GM21360 (cell line): Measurements from ENCODE around the gene SLC30A7.
"Not testable (repeated sequence)": the region's sequence is repeated elsewhere in the genome, so short reads cannot be mapped to it uniquely, and the experiment has no call there.

Experiments
- ATAC-seq: cut with Tn5 transposase; IDR thresholded peaks from one replicate; pipeline ENCODE4 v1.9.1; 2021; ENCODE audit warnings: mild to moderate bottlenecking, moderate library complexity; ENCODE audit not compliant: unreplicated experiment

The SLC30A7 gene

DNA sequence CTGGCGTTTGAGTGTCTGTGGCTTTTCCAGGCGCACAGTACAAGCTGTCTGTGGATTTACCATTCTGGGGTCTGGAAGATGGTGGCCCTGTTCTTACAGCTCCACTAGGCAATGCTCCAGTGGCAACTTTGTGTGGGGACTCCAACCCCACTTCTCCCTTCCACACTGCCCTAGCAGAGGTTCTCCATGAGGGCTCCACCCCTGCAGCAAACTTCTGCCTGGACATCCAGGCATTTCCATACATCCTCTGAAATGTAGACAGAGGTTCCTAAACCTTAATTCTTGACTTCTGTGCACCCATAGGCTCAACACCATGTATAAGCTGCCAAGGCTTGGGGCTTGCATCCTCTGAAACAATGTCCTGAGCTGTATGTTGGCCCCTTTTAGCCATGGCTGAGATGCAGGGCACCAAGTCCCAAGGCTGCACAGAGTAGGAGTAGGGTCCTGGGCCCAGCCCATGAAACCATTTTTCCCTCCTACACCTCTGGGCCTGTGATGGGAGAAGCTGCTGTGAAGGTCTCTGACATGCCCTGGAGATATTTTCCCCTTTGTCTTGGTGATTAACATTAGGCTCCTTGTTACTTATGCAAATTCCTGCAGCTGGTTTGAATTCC, 5.9 kb upstream of the SLC30A7 start:
- ATAC-seq, result not testable (repeated sequence)

DNA sequence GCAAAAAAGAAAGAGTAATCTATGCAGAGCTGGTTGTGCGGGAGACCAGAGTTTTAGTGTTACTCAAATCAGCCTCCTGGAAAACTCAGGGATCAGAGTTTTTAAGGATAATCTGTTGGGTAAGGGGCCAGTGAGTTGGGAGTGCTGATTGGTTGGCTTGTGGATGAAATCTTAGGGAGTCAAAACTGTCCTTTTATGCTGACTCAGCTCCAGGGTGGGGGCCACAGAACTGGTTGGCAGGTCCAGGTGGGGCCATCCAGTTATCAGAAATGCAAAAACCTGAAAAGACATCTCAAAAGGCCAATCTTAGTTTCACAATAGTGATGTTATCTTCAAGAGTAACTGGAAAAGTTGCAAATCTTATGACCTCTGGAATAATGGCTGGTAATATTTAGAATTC, 4.5 kb upstream of the SLC30A7 start:
- no peak for ATAC-seq

DNA sequence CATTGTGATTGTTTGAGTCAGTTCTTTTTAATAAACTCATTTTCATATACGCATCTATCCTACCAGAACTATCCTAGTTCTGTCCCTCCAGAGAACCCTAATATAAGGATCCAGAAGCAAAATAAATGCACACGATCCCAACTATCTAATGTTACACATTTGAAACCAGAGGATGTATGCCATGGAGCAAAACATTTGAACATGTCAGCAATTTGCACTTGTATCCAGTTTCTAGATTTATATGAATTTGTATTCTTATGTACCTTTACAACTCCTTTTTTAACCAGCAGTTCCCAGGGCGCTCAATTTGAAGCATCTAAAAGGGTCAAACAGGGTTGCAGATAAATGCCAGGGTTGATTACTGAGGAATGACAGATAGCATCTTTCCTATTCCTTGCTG, 3.3 kb upstream of the SLC30A7 start:
- no peak for ATAC-seq

DNA sequence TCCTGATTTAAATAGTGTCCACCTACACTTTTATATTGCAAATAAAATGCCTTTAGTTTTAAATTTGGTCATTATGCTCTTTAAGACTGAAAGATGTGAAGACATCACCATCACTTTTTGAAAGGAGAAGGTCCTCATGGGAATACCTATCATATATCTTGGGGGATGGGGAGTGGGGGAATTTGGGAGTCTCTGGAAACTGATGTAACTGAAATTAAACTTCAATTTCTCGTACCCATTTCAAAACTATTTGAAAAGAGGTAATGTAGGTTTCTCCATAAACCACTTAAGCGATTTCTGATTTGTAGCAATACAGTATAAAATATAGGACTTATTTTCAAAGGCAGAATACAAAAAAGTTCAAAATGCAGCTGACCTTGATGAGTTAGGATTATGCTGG, 2.2 kb upstream of the SLC30A7 start:
- ATAC-seq, result no peak

DNA sequence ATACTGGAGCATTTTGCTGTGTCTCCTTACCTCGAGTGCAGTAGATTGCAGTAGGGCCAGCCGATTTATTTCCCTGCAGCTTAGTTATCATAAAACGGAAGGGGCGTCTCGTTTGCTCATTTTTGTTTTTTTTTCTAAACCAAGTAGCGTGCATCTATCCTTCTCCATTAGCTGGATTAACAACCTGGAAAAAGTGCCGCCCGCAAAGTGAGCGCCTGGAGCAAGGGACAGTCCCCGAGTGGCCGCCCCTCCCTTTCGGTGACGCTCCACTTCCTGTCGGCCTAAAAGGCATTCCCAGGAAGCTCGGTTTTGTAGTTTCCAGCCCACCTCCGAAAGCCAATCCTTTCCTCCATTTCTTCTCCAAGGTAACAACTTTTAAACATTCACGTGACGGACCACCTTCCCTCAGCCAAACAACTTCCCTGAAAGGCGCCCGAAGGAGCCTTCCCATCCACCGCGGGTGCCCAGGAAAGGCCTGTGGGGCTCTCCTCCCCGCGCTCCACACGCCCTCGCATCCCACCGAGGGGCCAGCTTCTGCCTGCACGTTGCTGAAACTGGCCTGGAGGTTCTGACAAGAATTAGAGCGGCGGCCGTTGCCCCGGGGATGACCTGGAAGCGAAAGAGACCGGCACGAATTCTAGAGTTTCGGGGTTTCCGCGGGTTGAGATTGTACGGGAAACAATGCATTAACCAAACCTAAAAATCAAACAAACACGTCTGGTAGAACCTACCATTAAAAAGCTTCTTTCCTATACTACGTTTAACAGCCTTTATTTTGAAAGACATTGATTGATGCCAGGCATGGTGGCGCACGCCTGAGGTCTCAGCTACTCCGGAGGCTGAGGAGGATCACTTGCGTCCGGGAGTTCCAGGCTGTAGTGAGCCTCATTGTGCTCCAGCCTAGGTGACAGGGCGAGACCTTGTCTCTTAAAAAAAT, 1.0 kb upstream of the SLC30A7 start, which contains the start of gene EXTL2:
EXTL2 (minus strand) TSS at position 240 of the 937 bp plus-strand sequence. CDS start 6,085 bp downstream, outside the sequence.
- peak; percentile 42 for ATAC-seq

DNA sequence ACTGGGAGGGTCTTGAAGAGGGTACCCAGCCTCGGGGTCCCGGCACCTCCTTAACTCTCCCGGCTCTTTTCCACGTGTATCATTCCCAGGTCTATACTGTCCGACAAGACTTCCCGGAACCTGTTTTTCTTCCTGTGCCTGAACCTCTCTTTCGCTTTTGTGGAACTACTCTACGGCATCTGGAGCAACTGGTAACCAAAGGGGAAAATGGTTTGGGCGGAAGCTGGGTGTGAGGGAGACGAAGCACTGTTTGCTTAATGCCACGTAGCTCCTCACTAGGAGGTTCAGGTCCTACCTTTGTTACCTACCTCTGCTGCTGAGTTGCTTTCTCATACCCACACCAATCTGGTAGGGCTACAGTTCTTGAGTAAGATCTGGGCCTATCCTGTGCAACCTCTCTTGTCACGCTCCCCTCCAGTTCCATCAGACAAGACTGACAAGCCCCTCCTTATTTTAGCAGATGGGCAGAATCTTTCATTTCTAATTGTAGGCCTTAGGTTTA, 642 bp downstream of the SLC30A7 start:
- peak; percentile 46 for ATAC-seq

DNA sequence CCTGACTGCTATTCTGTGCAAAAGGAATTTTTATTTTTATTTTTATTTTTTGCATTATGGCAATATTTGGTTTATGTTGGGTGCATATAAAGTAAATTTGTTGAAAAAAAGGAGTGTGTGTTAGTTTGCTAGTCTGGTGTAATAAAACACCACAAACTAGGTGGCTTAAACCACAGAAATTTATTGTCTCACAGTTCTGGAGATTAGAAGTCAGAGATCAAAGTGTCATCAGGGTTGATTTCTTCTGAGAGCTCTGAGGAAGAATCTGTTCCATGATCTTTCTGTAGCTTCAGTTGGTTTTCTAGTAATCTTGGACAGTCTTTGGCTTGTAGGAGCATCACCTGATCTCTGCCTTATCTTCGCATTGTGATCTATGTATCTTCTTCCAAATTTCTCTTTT, 6.5 kb downstream of the SLC30A7 start:
- ATAC-seq, result no peak

DNA sequence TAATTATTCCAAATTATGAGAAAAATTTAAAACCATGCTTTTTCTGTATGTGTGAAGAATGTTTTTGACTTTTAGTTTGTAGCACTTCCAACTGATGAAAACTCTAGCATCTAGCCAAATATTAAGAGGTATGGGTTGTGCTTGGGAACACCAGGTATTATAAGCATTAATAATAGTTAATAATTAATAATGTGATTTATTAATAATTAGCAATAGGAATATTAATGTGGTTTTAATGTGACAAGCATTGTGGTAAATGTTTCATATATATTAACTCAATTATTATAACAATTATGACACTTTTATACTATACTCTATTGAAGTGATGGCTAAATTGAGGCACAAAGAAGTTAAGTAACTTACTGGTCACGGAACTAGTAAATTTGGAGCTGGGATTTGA, 7.9 kb downstream of the SLC30A7 start:
- ATAC-seq, result no peak

DNA sequence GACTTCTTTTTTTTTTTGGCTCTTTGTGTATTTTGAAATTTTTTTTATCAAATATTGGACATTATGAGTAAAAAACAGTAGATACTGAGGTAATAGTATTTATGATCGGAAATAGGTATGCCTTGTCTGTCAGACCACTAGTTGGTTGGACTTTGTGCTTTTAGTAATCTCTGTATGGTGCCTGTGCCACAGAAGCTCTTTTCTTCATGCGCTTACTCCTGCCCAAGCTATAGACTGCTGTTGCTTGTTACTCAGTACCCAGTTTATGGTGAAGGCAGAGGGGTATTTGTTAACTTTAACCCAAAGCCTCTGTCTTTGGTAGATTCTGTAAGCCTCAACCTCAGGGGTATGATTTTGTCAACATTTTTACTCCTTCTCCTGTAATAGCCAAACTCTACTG, 8.6 kb downstream of the SLC30A7 start:
- no peak for ATAC-seq

DNA sequence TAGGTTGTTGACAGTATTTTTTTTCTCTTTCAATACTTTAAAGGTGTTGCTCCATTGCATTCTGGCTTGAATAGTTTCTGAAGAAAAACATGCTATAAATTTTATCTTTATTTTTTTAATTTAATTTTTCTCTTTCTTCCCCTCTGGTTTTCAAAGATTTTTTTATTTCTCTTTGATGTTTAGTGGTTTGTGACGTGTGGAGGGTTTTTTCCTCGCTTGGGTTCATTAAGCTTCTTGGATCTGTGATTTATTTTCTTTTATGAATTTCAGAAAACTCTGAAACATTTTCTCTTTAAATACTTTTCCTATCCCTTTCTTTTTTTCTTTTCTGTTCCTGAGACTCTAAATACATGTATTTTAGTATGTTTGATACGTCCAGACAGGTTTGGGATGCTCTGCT, 9.3 kb downstream of the SLC30A7 start:
- ATAC-seq, result no peak

DNA sequence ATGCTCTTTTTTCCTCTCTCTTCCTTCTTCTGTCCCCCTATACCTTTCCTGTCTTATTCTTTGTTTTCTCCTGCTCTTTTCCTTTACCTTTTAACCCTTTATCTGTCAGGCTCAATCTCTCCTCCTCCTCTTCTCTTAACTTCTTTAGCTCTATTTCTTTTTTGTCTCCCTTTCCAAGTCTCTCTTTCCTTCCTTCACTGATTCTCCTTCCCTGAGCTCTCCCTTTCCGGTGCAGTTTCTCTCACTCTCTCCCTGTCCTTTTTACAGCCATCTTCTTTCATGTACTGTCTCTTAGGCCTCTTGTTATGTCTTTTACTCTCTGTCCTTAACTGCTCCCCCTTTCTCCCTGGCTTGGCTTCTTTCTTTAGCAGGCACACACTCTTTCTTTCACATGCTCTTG, 12.0 kb downstream of the SLC30A7 start:
- ATAC-seq, result no peak

DNA sequence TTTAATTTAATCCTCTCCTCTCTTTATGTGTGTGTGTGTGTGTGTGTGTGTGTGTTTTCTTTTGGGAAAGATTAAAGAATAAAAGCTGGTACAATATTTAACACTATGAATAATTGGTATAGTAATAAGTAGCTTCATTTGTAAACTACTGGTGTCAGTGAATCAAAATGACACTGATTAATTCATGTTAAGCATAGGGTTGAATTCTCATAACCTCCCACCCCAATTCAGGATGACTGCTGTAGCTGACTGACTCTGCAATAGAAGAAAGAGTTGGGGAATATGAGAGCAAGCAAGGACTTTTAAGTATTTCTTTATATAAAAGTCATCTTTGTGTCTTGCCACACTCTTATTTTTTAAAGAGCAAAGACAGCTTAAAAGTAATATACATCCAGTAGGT, 13.1 kb downstream of the SLC30A7 start:
- ATAC-seq, result no peak

DNA sequence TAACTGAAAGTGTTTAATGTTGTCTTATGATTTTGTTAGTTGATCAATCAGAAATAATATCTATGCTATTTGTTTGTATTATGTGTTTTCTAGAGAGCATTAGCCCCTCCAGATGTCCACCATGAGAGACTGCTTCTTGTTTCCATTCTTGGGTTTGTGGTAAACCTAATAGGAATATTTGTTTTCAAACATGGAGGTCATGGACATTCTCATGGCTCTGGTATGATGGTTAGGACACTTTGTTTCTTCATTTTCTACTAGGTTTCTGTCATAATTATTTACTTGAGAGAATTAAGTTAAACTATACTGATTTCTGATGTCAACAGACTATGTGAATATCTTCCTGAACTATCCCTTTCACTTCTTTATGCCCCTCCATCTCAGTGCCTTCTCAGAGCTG, 16.1 kb downstream of the SLC30A7 start:
- no peak for ATAC-seq

DNA sequence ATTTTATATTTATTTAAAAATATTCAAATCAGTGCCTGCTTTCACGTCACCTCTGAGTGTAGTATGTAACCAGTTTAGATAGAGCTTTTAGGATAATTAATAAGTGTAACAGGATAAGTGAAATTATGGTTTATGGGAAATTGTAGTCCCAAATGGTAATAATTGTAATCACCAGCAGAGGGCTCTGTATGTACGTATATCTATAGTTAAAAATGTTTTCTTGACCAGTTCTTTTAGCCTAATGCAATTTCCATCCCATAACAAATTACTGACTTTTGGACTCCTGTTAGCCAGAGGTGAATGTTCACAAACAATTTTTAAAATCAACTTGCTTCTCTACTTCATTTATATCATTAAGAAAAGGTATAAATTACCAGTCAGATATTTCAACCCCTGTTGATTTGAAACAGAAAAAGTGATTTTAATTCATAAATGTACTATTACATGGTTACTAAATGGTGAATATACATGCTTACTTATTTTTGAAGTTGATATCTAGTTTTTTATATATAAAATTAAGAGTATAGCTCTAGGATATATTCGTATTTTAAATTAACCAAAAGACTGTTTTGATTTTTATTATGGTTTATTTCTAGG, 25.3 kb downstream of the SLC30A7 start:
- ATAC-seq, result no peak

DNA sequence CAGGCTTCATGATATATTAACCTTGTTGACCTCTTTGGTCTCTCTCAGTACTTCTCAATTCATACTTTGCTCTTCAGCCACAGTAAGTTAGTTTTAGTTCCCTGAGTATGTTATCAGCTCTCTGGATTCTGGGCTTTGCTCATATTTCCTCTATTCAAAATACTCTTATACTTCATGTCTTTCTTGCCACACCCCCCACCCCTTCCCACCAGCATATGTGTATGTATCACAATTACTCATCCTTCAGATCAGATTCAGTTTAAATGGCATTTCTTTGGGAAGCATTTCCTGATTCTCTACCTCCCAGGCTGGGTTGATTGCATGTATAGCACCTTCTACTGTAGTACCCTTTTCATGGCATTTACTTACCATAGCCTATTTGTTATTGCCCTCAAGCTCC, 28.3 kb downstream of the SLC30A7 start:
- no peak for ATAC-seq

DNA sequence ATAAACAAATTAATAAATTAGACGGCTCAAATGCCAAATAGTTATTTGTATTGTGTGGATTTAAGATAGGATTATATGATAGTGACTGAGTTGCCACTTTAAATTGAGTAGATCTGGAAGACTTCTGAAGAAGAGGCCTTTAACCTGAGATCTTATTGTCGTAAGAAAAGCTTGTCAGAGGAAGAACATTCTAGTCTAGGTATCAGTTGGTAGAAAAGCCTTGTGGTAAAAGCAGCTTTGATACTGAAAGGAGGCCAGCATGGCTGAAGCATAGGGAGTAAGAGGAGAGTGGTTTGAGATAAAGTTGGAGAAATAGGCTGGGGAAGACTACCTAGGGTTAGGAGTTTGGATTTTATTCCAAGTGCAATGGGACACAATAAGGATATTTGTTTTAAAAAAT, 29.1 kb downstream of the SLC30A7 start:
- ATAC-seq, result no peak

DNA sequence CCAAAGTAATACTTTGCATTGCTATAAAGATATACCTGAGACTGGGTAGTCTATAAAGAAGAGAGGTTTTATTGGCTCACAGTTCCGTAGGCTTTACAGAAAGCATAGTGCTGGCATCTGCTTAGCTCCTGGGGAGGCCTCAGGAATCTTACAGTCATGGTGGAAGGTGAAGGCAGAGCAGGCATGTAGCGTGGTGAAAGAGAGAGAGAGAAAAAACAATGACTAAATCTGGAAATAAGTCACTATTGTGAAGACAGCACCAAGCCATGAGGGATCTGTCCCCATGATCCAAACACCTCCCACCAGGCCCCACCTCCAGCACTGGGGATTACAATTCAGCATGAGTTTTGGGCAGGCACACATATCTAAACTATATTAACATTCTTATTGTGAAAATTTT, 30.4 kb downstream of the SLC30A7 start:
- ATAC-seq, result no peak

DNA sequence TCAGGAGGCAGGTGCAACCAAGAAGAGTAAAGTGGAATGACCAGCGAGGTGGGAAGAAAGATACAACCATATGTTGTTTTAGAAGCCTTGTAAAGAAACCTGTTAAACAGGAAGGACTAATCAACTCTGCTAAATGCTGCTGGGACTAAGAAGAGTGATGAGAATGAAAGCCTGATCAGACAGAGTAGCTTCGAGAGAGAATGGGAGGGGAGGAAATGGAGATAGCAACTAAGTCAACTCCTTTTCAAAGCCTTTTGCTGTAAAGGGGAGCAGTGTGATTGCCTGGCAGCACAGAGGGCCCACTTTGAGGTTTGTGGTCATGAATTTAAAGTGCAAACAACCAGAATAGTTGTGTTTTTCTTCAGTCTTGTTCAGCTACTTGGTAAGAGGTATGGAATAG, 31.4 kb downstream of the SLC30A7 start:
- ATAC-seq, result no peak

DNA sequence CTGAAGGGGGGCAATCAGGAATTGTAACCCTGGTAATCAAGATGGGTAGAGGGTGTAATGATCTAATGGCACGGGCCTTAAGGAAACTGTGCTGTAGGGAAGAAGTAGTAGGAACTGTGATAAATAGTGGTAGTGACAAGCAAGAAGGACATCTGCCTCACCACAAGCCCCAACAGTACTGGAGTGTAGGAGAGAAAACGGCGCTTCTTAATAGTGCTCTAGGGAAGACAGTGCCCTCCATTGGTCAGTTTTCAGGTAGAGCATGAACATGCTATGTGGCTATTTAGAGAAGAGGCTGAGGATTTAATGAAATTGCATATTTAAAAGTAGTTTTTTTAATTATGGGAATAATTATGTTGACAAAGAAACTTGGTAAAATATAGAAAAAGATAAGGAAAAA, 32.2 kb downstream of the SLC30A7 start:
- no peak for ATAC-seq

DNA sequence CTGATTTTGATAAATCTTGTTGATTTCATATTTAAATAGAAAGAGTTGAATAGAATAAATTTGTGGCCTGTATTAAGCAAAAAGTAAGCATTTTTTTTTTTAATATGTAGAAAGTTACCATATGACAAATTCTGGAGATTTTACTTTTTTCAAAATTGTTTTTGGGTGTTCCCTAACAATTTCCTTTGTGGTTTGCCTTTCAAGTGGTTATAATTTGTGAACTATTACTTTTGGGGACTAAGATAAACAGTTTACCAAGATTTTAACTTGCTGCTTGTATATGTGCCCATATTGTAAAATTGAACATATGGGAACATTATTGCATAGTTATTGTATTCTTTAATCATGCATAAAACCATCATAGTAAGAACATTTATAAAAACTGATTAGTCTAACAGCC, 34.6 kb downstream of the SLC30A7 start:
- no peak for ATAC-seq

DNA sequence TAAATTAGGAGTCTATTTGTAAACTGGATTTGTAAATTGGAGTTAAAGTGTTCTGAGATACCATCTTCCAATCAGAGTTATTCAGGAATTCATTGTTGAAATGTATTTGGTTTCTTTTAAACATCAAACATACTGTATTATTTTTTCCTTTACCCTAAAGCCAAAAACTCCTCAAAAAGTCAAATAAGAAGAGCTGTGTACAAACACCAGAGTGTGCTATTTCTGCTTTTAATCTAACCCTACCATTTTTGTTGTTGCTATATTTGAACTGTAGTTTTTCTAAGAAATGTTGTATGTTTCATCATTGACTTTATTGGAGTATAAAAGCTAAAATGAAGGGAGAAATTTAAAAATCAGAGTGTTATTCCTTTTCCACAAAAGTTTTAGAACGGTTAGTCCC, 35.8 kb downstream of the SLC30A7 start:
- ATAC-seq, result no peak

DNA sequence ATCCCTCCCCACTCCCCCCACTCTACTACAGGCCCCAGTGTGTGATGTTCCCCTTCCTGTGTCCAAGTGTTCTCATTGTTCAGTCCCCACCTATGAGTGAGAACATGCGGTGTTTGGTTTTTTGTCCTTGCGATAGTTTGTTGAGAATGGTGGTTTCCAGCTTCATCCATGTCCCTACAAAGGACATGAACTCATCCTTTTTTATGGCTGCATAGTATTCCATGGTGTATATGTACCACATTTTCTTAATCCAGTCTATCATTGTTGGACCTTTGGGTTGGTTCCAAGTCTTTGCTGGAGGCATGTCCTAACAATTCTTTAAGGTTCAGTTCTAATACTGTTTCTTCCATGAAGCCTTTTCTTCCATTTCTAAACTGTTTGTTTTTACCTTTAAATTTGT, 37.7 kb downstream of the SLC30A7 start:
- not testable (repeated sequence) for ATAC-seq
